ENCODE results near the gene SLC6A13.

SLC6A13 gene

DNA sequence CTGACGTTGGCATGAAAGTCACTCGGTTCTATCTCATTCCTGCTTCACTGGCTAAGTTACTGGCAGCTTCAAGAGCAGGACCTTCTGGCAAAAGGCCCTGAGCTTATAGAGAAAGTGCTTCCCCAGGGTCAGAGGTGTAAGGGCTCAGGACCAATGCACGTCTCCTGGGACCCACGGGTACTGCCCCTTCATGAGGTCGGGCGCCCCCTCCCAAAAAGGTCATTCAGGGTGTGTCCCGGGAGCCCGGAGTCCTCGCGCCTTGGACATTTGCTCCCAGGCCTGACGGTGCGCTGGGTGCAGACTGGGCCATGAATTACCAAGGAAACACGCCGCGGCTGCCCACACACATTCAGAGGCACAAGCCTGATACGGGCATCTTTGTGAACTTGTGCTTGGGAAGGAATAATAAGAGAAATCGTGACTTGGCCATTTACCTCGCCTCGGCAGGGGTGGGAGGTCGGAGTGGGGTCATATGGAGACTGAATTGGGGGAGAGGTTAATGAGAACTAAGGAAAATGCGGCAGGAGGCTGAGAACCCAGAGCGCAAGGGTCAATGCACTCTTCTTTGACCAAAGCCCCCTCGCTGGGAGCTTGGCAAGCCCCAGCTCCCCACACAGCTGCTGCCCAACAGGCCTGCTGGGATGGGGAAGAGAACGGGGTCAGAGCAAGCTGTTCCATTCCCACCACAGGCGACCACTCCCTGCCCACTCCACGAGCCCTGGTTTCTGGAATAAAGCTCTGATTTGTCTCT lies 33.0 kb downstream of the SLC6A13 start:
- H3K27me3 ChIP-seq (ENCODE audit: insufficient read depth, low read depth, severe bottlenecking), result no peaks in the 10 kb centered on the region
- TF ChIP-seq, protein P1, sequence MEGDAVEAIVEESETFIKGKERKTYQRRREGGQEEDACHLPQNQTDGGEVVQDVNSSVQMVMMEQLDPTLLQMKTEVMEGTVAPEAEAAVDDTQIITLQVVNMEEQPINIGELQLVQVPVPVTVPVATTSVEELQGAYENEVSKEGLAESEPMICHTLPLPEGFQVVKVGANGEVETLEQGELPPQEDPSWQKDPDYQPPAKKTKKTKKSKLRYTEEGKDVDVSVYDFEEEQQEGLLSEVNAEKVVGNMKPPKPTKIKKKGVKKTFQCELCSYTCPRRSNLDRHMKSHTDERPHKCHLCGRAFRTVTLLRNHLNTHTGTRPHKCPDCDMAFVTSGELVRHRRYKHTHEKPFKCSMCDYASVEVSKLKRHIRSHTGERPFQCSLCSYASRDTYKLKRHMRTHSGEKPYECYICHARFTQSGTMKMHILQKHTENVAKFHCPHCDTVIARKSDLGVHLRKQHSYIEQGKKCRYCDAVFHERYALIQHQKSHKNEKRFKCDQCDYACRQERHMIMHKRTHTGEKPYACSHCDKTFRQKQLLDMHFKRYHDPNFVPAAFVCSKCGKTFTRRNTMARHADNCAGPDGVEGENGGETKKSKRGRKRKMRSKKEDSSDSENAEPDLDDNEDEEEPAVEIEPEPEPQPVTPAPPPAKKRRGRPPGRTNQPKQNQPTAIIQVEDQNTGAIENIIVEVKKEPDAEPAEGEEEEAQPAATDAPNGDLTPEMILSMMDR (IDR thresholded peaks at IDR 0.05; ENCODE audit: low read depth, low read length), result no peak
- no peak overlapping the region for H3K4me3 ChIP-seq (ENCODE audit: low read depth, low read length)
- no peaks in the 10 kb centered on the region for H3K36me3 ChIP-seq
- H3K27ac ChIP-seq, result no peak overlapping the region
- DNase-seq, result no peak
- peaks cover 3% of the 10 kb centered on the region for H3K9me3 ChIP-seq (ENCODE audit: severe bottlenecking)

DNA sequence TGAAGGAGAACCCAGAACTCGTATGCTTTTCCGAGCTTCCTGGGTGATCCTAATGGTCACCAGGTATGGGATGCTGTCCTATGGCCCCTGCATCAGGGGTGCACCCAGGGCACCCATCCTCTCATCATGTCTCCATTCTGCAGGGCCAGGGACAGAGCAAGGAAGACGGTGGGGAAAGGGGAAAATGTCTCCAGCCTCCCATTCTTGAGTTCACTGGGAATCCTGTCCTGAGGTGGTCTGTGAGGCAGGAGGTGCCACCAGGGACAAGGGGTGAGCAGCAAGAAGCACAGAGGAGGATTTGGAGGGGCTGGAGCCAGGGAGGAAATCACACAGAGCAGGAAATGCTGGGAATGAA lies 33.8 kb downstream of the SLC6A13 start:
- TF ChIP-seq, protein P1 (IDR thresholded peaks at IDR 0.05; ENCODE audit: low read depth, low read length), result no peak
- no peak for DNase-seq
- Histone ChIP-seq H3K4me3 (ENCODE audit: low read depth, low read length) (no peak overlapping the region), H3K9me3 (ENCODE audit: severe bottlenecking) (no peaks in the 10 kb centered on the region), H3K36me3 (no peaks in the 10 kb centered on the region), H3K27me3 (ENCODE audit: insufficient read depth, low read depth, severe bottlenecking) (no peaks in the 10 kb centered on the region), H3K27ac (no peak overlapping the region)

DNA sequence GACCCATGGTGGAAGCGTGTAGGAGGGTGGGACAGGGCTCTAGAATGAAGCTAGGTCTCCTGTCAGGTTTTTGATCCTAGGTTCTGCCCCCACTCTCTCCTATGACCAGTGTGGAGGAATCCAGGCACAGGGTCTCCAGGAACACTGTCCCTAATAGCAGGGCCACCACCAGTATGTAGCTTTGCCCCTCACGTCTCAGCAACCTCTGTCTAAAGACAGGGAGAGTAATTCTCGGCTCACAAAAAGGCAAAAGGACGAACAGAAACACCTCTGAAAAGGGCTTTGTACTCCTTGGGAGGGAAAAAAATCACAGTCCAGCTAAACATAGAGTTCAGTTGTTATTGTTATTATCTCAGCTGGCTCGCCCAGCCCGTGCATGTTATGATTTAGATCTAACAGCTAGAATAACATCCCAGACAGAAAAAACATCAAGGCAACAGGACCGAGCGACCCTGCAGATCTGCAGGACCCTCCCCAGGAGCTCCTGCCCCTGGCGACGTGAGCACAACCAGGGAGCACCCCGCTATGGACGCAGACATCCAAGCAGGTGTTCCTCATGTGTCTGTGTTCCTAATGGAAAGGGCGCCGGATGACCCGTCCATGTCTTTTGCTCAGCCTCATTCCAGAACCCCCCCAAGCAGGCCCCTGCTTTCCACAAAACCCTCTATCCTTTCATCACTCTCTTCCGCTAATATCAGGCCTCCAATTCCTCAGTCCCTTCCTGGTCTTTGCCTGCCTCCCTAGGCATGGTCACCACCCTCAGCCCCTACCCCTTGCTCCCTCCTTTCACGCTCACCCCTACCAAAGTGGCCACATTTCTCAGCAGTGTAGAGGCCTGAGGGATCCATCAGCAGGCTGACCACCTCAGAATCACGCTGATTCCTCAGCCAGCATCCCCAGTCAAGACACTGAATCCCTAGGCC lies 34.5 kb downstream of the SLC6A13 start:
- H3K36me3 ChIP-seq, result no peaks in the 10 kb centered on the region
- no peak overlapping the region for H3K4me3 ChIP-seq (ENCODE audit: low read depth, low read length)
- no peaks in the 10 kb centered on the region for H3K9me3 ChIP-seq (ENCODE audit: severe bottlenecking)
- TF ChIP-seq, protein P1 (IDR thresholded peaks at IDR 0.05; ENCODE audit: low read depth, low read length), result no peak
- no peak overlapping the region for H3K27ac ChIP-seq
- no peak for DNase-seq
- H3K27me3 ChIP-seq (ENCODE audit: insufficient read depth, low read depth, severe bottlenecking), result no peaks in the 10 kb centered on the region

DNA sequence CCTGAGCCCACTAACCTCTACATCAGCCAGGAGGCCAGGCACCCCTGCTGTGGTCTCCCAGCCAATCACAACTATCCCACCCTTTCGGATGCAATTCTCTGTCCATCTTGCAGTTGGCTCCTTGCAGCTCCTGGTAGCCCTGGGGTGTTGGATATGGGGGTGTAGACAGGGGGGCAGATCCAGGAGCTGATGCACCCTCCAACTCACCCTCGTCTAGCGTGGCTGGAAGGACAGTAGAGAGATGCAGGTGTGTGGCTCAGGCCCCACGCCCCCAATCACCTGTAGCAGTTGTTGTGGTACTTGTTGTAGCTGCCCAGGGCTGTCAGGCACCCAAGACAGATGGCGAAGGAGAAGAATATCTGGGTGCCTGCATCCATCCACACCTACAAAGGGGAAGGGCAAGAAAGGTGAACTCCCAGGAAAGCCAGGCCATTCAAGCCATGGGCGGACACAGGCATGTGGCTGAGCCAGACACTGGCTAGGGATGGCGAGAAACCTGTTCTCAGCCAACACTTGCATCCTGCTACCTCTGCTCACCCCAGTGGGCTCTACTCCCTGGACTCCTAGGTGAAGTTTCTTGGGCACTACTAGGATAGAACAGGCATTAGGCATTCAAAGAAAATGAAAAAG lies 35.2 kb downstream of the SLC6A13 start:
- TF ChIP-seq, protein P1 (IDR thresholded peaks at IDR 0.05; ENCODE audit: low read depth, low read length), result no peak
- no peak overlapping the region for H3K4me3 ChIP-seq (ENCODE audit: low read depth, low read length)

DNA sequence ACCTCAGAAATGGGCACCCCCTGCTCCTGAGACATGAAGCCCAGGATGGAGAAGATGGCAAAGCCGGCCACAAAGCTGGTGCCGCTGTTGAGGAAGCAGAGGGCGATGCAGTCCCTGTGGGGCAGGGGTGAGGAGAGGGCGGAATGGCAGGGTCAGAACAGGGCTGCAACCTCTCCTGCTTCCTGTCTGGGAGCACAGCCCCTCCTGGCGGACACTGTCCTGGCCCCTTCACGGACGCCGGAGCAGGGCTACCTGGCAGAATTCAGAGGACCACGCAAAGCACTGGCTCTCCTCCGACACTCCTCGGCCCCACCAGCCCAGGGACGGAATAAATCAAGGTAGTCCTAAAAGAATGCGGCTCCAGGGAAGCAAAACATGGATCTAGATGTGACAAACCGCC lies 36.2 kb downstream of the SLC6A13 start:
- Histone ChIP-seq H3K36me3 (no peaks in the 10 kb centered on the region), H3K27me3 (ENCODE audit: insufficient read depth, low read depth, severe bottlenecking) (no peaks in the 10 kb centered on the region), H3K4me3 (ENCODE audit: low read depth, low read length) (no peak overlapping the region), H3K9me3 (ENCODE audit: severe bottlenecking) (no peaks in the 10 kb centered on the region), H3K27ac (no peak overlapping the region)
- TF ChIP-seq, protein P1 (IDR thresholded peaks at IDR 0.05; ENCODE audit: low read depth, low read length), result no peak
- DNase-seq, result no peak

More for the DNA sequence above, 35.2 kb downstream of the SLC6A13 start:
- no peak for DNase-seq
- Histone ChIP-seq H3K27me3 (ENCODE audit: insufficient read depth, low read depth, severe bottlenecking) (no peaks in the 10 kb centered on the region), H3K27ac (no peak overlapping the region), H3K36me3 (no peaks in the 10 kb centered on the region), H3K9me3 (ENCODE audit: severe bottlenecking) (no peaks in the 10 kb centered on the region)

All from WERI-Rb-1 (cell line).